Activated CD8-positive, alpha-beta memory T cell treated with anti-CD3 and anti-CD28 coated beads, Interleukin-2, amount 10 ng/mL, durations not matched to agents 7 days and 5 days (primary cell): ENCODE data around the gene SPATA33. TPM values are rescaled to one million over a fixed set of nuclear protein-coding genes. Genes with fewer than 3 reads are reported as not detected.
"Not testable (repeated sequence)": the region's sequence is repeated elsewhere in the genome, so short reads cannot be mapped to it uniquely, and the experiment has no call there.

Source experiments
- ATAC-seq: fragments of 150-1000 bp; cut with Tn5 transposase; one replicate; pipeline ENCODE4 v1.10.0; 2021; ENCODE audit warnings: moderate library complexity
- CTCF ChIA-PET: fragments of 350-600 bp; sonication (Branson Sonifier 250); formaldehyde crosslinking; loops from one replicate; lab custom pipeline; 2021; ENCODE audit warnings: antibody characterized with exemption; lab: Charles Lee
- DNase-seq: peaks from one replicate; pipeline ENCODE4 v3.0.0-alpha.2; 2020
- H3K27ac Mint-ChIP-seq: one replicate; pipeline ENCODE4 v1.8.0; 2021; ENCODE audit warnings: mild to moderate bottlenecking, mixed read lengths
- H3K27me3 Mint-ChIP-seq: one replicate; pipeline ENCODE4 v1.8.0; 2021; ENCODE audit warnings: mixed read lengths
- H3K36me3 Mint-ChIP-seq: one replicate; pipeline ENCODE4 v1.8.0; 2021; ENCODE audit warnings: mild to moderate bottlenecking, mixed read lengths
- H3K4me1 Mint-ChIP-seq: one replicate; pipeline ENCODE4 v1.8.0; 2021; ENCODE audit warnings: mixed read lengths
- H3K4me3 Mint-ChIP-seq: one replicate; pipeline ENCODE4 v1.8.0; 2021; ENCODE audit warnings: mild to moderate bottlenecking, moderate library complexity, mixed read lengths
- H3K9me3 Mint-ChIP-seq: one replicate; pipeline ENCODE4 v1.8.0; 2022; ENCODE audit warnings: low read depth, mixed read lengths
- total RNA-seq, 2 experiments: library from RNA; stranded (reverse); gene quantifications; one replicate each; pipeline ENCODE4 v1.2.3, GENCODE V29; 2021

SPATA33 gene
- total RNA-seq, 2 experiments from 2014 or later: 14.5 to 17.4 TPM

DNA sequence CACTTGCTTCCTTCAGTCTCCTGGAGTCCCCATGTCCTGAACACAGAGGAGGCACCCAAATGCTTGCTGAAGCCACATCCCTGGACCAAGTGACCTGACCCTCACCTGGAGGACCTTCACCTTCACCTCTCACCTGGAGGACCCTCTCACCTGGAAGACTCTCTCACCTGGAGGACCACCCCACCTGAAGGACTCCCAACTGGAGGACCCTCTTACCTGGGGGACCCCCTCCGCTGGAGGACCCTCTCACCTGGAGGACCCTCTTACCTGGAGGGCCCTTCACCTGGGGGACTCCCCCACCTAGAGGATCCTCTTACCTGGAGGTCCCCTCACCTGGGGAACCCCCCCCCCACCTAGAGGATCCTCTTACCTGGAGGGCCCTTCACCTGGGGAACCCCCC is 28.3 kb downstream of the SPATA33 start:
- H3K4me1 Mint-ChIP-seq: peaks cover 17% of the 10 kb centered on the region
- H3K36me3 Mint-ChIP-seq: peaks cover 17% of the 10 kb centered on the region
- H3K9me3 Mint-ChIP-seq: no peaks in the 10 kb centered on the region
- ATAC-seq (no peak), DNase-seq (no peak)
- peak overlapping the region; percentile 52 for H3K27ac Mint-ChIP-seq
- CTCF ChIA-PET: interaction anchor here (0.8 to 2.1 kb wide), 5 partner anchors 10 to 178 kb away, joined by 3 to 31 read pairs (median 6); partner anchors contain the start of genes SPATA2L and SPG7
- H3K4me3 Mint-ChIP-seq: peak overlapping the region; percentile 43
- H3K27me3 Mint-ChIP-seq: no peaks in the 10 kb centered on the region

DNA sequence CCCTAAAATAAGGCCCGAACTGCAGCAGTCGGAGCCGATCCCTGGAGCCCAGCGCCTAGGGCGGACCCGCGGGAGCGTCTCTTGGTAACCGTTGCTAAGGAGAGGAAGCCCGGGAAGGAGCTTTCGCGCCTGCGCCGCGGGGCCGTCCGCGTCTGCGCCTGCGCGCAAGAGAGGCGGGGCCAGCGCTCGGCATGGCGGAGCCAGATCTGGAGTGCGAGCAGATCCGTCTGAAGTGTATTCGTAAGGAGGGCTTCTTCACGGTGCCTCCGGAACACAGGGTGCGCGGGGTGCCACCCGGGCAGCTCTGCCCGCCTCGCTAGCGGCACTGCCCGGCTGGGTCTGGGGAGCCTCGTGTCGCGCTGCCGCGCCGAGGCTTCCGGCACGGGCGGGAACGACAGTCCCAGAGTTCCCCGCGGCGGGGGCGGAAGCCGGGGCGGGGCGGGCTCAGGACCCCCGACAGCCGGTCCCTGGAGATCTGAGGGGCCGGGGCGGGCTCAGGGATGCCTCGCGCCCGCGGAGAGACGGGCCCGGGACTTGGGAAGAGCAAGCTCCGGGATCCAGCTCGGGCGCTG is 29.0 kb downstream of the SPATA33 start, which contains the start of gene CDK10:
TSS of gene CDK10 (plus strand) at position 170 of the 572 bp plus-strand sequence. CDS start at position 192, 22 bp downstream.
- H3K27me3 Mint-ChIP-seq: no peaks in the 10 kb centered on the region
- peak within 1 kb of the TSS; percentile 84 for H3K27ac Mint-ChIP-seq
- ATAC-seq (peak; percentile 90), DNase-seq (peak; percentile 92)
- CTCF ChIA-PET: interaction anchor here (0.8 to 2.1 kb wide), 6 partner anchors 9 to 178 kb away, joined by 3 to 31 read pairs (median 6); partner anchors contain the start of genes SPATA2L and SPG7
- H3K4me1 Mint-ChIP-seq: peaks cover 17% of the 10 kb centered on the region
- H3K9me3 Mint-ChIP-seq: no peaks in the 10 kb centered on the region
- H3K4me3 Mint-ChIP-seq: peak within 1 kb of the TSS; percentile 82
- H3K36me3 Mint-ChIP-seq: peaks cover 17% of the 10 kb centered on the region

DNA sequence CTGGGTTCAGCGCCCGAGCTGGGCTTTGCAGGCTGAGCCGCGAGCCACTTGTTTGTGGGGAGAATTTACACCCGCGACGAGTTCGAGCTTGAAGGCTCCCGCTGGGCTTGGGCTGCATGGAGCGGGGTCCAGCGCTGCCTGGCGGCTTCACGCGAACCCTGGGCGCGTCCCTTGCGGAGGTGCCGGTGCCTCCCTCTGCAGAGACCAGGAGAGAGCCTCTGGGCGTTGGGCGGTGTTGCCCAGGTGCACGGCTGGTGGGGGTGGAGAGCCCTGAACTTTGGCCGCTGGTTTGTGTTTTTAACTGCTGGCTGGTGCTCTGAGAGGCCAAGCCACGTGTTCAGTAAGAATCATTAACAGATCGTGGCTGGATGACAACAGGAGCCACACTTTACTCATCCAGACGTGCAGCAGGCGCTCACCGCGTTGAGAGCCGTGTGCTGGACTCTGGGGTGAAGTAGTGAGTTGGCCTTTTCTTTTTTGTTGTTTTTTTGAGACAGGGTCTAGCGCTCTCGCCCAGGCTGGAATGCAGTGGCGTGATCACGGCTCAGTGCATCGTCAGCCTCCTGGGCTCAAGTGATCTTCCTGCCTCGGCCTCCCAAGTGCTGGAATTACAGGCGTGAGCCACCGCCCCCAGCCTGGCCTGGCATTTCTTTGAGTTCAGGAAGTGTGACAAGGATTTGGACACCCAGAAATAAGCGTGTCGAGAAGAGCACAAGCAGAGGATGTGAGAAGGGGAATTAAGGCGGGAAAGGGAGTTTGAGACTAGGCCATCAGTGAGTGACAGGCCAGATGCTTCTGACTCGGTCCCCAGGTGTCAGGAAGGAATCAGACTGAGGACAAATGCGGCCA is 29.7 kb downstream of the SPATA33 start:
- DNase-seq (no peak), ATAC-seq (peak; percentile 40)
- CTCF ChIA-PET: interaction anchor here (0.9 to 2.8 kb wide), 6 partner anchors 8 to 173 kb away, joined by 3 to 31 read pairs (median 6); partner anchors contain the start of gene SPATA2L
- H3K4me1 Mint-ChIP-seq: peaks cover 17% of the 10 kb centered on the region
- H3K4me3 Mint-ChIP-seq: peak overlapping the region; percentile 82
- peak overlapping the region; percentile 78 for H3K27ac Mint-ChIP-seq
- H3K9me3 Mint-ChIP-seq: no peaks in the 10 kb centered on the region
- H3K27me3 Mint-ChIP-seq: no peaks in the 10 kb centered on the region
- H3K36me3 Mint-ChIP-seq: peaks cover 17% of the 10 kb centered on the region

DNA sequence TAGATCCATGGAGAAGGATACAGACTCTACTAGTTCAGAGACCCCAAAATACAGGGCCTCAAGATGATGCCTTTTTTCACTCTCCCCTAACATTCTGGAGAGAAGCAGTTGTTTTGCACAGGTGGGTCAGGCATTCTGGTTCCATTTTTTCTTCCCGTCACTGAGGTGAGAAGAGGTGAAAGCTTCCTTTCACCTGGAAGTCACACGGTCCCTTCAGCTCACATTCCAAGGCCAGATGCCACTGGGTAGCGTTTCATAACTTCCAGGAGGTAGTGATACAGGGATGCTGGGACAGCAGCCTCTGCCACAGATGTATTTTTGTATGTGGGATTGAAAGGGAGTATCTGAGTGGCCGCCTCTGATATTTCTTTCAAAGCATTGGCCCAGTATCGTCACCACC is 30.8 kb downstream of the SPATA33 start:
- no peak for ATAC-seq
- H3K27me3 Mint-ChIP-seq: no peaks in the 10 kb centered on the region
- CTCF ChIA-PET: interaction anchor here (1.1 to 2.8 kb wide), 3 partner anchors 11 to 222 kb away, joined by 4 to 13 read pairs (median 4); no protein-coding TSS in a partner anchor
- peaks cover 17% of the 10 kb centered on the region for H3K4me1 Mint-ChIP-seq
- no peak overlapping the region for H3K4me3 Mint-ChIP-seq
- H3K9me3 Mint-ChIP-seq: no peaks in the 10 kb centered on the region
- DNase-seq: no peak
- peaks cover 19% of the 10 kb centered on the region for H3K36me3 Mint-ChIP-seq
- H3K27ac Mint-ChIP-seq: no peak overlapping the region

DNA sequence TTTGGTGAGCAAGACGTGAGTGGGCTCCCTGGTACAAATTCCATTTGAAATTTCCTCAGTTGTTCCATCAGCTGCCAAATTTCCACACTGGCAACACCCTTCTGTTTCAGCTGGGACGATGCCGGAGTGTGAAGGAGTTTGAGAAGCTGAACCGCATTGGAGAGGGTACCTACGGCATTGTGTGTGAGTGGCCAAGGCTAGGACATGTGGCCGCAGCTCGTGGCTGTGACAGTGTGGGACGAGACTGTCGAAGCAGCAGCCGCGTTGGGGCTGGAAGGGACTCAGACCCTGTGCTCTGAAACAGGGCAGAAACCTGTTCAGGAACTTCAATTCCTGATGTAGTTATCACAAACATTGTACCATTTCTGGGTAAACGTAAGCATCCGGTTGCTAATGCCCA is 31.5 kb downstream of the SPATA33 start:
- Mint-ChIP-seq H3K27ac (no peak overlapping the region), H3K9me3 (no peaks in the 10 kb centered on the region), H3K36me3 (peaks cover 23% of the 10 kb centered on the region), H3K4me1 (peaks cover 17% of the 10 kb centered on the region), H3K4me3 (no peak overlapping the region), H3K27me3 (no peaks in the 10 kb centered on the region)
- CTCF ChIA-PET: interaction anchor here (0.7 to 2.8 kb wide), 4 partner anchors 11 to 221 kb away, joined by 3 to 13 read pairs (median 4); no protein-coding TSS in a partner anchor
- no peak for ATAC-seq
- DNase-seq: no peak

DNA sequence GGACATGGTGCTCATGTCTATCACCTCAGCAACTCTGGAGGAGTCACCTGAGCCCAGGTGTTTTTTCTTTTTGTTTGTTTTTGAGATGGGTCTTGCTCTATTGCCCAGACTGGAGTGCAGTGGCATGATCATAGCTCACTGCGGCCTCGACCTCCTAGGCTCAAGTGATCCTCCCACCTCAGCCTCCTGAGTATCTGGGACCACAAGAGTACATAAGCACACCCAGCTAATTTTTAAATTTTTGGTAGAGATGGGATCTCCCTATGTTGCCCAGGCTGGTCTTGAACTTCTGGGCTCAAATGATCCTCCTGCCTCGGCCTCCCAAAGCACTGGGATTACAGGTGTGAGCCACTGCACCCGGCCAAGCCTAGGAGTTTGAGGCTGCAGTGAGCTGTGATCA is 32.0 kb downstream of the SPATA33 start:
- H3K9me3 Mint-ChIP-seq, DNase-seq, H3K4me3 Mint-ChIP-seq, H3K27ac Mint-ChIP-seq, ATAC-seq, H3K27me3 Mint-ChIP-seq: not testable (repeated sequence)
- CTCF ChIA-PET: interaction anchor here (0.7 to 2.8 kb wide), 4 partner anchors 10 to 221 kb away, joined by 3 to 13 read pairs (median 4); no protein-coding TSS in a partner anchor
- Mint-ChIP-seq H3K36me3 (peaks cover 21% of the 10 kb centered on the region), H3K4me1 (peaks cover 17% of the 10 kb centered on the region)

DNA sequence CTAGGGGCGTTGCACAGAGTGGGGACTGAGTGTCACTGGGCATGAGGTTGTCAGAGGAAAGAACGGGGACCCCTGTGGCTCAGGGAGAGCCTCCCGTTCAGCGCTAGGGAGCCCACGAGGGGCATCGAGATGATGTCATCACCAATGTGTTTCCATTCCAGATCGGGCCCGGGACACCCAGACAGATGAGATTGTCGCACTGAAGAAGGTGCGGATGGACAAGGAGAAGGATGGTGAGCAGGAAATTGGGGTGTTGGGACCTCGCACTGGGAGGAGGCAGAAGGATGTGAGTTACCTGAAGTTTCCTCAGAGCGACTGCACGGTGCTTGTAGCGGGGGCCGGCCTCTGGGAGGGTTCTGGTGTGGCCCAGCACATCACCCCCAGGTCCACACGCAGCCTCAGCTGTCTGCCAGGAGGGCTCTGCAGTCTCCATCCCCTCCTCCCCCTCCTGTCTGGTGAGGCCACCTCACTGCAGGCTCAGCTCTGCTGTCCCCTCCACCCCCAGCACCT is 32.8 kb downstream of the SPATA33 start:
- Mint-ChIP-seq H3K4me1 (peaks cover 20% of the 10 kb centered on the region), H3K9me3 (no peaks in the 10 kb centered on the region), H3K36me3 (peaks cover 16% of the 10 kb centered on the region), H3K4me3 (no peak overlapping the region), H3K27me3 (no peaks in the 10 kb centered on the region), H3K27ac (no peak overlapping the region)
- ATAC-seq (no peak), DNase-seq (no peak)
- CTCF ChIA-PET: interaction anchor here (1.3 to 2.8 kb wide), 3 partner anchors 9 to 15 kb away, joined by 4 to 13 read pairs (median 5); no protein-coding TSS in a partner anchor

DNA sequence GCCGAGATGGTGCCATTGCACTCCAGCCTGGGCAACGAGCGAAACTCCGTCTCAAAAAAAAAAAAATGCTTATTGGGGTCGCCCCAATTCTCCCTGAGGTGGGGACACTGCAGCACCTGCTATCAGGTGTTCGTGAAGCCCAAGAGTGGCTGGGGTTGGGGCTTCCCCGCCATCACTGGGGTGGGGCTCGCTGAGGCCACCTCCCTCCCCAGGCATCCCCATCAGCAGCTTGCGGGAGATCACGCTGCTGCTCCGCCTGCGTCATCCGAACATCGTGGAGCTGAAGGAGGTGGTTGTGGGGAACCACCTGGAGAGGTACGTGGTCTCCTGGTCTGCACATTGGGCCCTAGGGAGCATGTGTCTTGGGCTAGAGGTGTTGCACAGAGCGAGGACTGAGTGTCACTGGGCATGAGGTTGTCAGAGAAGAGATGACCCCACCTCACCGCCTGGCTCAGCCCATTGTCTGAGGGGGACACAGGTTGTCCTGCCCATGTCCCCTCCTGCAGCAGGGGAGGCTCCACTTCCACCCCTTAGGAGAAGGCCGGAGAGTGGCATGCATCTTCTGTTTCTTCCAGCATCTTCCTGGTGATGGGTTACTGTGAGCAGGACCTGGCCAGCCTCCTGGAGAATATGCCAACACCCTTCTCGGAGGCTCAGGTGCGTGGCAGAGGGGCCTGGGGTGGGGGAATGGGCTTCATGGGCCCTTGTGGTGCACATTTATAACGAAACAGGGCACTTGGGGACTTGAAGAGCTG is 33.8 kb downstream of the SPATA33 start:
- Mint-ChIP-seq H3K4me3 (no peak overlapping the region), H3K9me3 (no peaks in the 10 kb centered on the region), H3K36me3 (peaks cover 12% of the 10 kb centered on the region), H3K27me3 (no peaks in the 10 kb centered on the region), H3K27ac (no peak overlapping the region), H3K4me1 (peaks cover 25% of the 10 kb centered on the region)
- CTCF ChIA-PET: interaction anchor here (1.3 kb wide), 1 partner anchor 9 kb away, joined by 5 read pairs; no protein-coding TSS in a partner anchor
- ATAC-seq (no peak), DNase-seq (no peak)

DNA sequence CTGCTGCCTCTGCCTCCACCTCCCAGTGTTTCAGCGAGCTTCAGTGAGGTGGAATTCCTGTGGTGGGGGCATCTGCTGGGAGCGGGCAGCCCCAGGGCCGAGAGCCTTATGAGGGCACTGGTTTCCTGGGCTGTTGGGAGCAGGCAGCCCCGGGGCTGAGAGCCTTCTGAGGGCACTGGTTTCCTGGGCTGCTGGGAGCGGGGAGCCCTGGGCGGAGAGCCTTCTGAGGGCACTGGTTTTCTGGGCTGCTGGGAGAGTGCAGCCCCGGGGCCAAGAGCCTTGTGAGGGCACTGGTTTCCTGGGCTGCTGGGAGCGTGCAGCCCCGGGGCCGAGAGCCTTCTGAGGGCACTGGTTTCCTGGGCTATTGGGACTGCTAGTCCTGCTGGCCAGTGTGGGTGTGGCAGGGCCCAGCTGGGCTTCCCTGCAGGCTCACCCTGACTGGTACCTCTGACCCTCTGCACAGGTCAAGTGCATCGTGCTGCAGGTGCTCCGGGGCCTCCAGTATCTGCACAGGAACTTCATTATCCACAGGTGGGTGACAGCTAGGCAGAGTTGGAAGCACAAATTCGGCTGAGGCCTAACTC is 34.4 kb downstream of the SPATA33 start:
- H3K27me3 Mint-ChIP-seq: no peaks in the 10 kb centered on the region
- peaks cover 28% of the 10 kb centered on the region for H3K4me1 Mint-ChIP-seq
- CTCF ChIA-PET: interaction anchor here (1.3 kb wide), 1 partner anchor 8 kb away, joined by 5 read pairs; no protein-coding TSS in a partner anchor
- ATAC-seq (no peak), DNase-seq (no peak)
- no peaks in the 10 kb centered on the region for H3K9me3 Mint-ChIP-seq
- peaks cover 12% of the 10 kb centered on the region for H3K36me3 Mint-ChIP-seq
- no peak overlapping the region for H3K27ac Mint-ChIP-seq
- H3K4me3 Mint-ChIP-seq: no peak overlapping the region

DNA sequence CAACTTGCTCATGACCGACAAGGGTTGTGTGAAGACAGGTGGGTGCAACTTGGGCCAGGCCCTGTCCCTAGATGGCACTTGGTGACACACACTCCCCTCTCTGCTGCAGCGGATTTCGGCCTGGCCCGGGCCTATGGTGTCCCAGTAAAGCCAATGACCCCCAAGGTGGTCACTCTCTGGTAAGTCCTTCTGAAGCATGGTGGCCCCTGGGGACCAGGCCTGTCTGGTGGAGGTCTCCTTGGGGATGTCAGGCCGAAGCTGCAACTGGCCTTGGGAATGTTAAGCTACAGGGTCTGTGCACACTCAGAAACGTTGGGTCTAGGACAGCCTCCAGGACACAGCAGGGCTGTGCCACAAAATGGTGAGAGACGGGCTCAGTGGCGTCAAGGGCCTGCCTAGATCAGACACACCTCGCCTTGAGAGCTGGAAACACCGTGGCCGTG is 35.7 kb downstream of the SPATA33 start:
- DNase-seq (no peak), ATAC-seq (no peak)
- no peak overlapping the region for H3K27ac Mint-ChIP-seq
- CTCF ChIA-PET: no interaction called here
- H3K4me1 Mint-ChIP-seq: peaks cover 20% of the 10 kb centered on the region
- peaks cover 12% of the 10 kb centered on the region for H3K36me3 Mint-ChIP-seq
- H3K4me3 Mint-ChIP-seq: no peak overlapping the region
- no peaks in the 10 kb centered on the region for H3K27me3 Mint-ChIP-seq
- no peaks in the 10 kb centered on the region for H3K9me3 Mint-ChIP-seq

DNA sequence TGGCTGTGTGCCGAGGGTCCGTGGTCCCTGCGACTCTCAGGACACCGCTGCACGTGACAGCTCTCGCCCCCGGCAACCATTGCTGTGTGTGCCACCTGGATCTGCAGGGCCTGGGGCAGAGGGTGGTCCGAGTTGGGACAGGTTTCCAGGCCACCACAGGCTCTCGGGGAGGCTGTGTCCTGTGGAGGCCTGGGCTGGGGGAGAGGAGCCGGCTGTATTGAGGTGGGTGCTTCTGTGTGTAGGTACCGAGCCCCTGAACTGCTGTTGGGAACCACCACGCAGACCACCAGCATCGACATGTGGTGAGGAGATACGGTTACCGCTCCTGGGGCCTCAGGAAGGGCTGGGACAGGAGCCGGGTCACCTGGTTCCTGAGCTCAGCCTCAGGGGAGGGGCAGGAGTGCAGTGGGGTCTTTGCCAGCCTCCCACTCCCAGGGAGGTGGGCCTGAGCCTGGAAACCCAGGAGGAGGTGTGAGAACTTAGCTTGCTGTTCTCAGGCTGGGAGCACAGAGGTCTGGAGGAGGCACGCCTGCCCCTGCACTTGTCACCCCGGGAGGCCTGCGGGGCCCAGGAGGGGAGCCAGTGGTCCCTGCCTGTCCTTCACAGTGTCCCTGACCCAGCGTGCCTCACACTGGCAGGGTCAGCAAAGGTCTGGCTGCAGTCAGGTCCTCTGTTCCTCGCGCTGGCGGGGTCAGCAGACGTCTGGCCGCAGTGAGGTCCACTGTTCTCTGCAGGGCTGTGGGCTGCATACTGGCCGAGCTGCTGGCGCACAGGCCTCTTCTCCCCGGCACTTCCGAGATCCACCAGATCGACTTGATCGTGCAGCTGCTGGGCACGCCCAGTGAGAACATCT is 36.5 kb downstream of the SPATA33 start:
- H3K9me3 Mint-ChIP-seq: no peaks in the 10 kb centered on the region

More for the DNA sequence above, 36.5 kb downstream of the SPATA33 start:
- ATAC-seq: no peak
- no peak overlapping the region for H3K27ac Mint-ChIP-seq
- CTCF ChIA-PET: no interaction called here
- no peak overlapping the region for H3K4me3 Mint-ChIP-seq
- H3K4me1 Mint-ChIP-seq: peaks cover 17% of the 10 kb centered on the region
- no peaks in the 10 kb centered on the region for H3K27me3 Mint-ChIP-seq
- no peak for DNase-seq
- H3K36me3 Mint-ChIP-seq: peaks cover 12% of the 10 kb centered on the region
